Gastrocnemius medialis (tissue), 4 donors: ENCODE measurements around the gene FAM171A1. TPM values are rescaled to one million over a fixed set of nuclear protein-coding genes. Genes with fewer than 3 reads are reported as not detected.

Source experiments
- ATAC-seq, 2 donors: fragments of 150-250 bp; one replicate each; pipeline ENCODE4 v1.9.1; 2016
- DNase-seq, 2 donors: peaks; one replicate each; pipeline ENCODE4 v3.0.0-alpha.2; 2019
- H3K27ac ChIP-seq, 4 donors: fragments of 200-600 bp; sonication (generic); 1 replicate in 1 of 4; 2 replicates in 3 of 4; pipeline ENCODE4 v1.5.1; 2016 to 2018; ENCODE audit warnings: mild to moderate bottlenecking in 2 of 4, moderate library complexity in 1 of 4
- H3K27me3 ChIP-seq, 3 donors: fragments of 200-600 bp; sonication (generic) in 2 of 3; 1 replicate in 1 of 3; 2 replicates in 2 of 3; pipeline versions ENCODE4 v1.5.1 to v1.6.0; 2016 to 2019; ENCODE audit warnings: mild to moderate bottlenecking in 1 of 3, moderate library complexity in 1 of 3
- H3K36me3 ChIP-seq, 2 donors: fragments of 200-600 bp; sonication (generic) in 1 of 2; one replicate each; pipeline ENCODE4 v1.5.1; 2017 to 2018
- H3K4me1 ChIP-seq, 2 donors: fragments of 200-600 bp; sonication (generic) in 1 of 2; one replicate each; pipeline ENCODE4 v1.5.1; 2016 to 2017; ENCODE audit warnings: mild to moderate bottlenecking in 2 of 2
- H3K4me3 ChIP-seq, 4 donors: fragments of 200-600 bp; sonication (generic) in 3 of 4; 1 replicate in 1 of 4; 2 replicates in 3 of 4; pipeline ENCODE4 v1.5.1; 2016 to 2019; ENCODE audit warnings: mild to moderate bottlenecking in 2 of 4
- H3K9me3 ChIP-seq, 3 donors: fragments of 200-600 bp; sonication (generic) in 2 of 3; 1 replicate in 1 of 3; 2 replicates in 2 of 3; pipeline ENCODE4 v1.5.1; 2016 to 2019
- CTCF ChIP-seq, 5 experiments: fragments of 450-650 bp in 3 of 5; fragments of 200-600 bp in 2 of 5; sonication (generic) in 2 of 5; IDR thresholded peaks in 4 of 5; conservative IDR thresholded peaks in 1 of 5; 1 replicate in 4 of 5; 2 replicates in 1 of 5; pipeline ENCODE4 v1.5.1; 2016 to 2019; ENCODE audit warnings: antibody characterized with exemption in 5 of 5, mild to moderate bottlenecking in 3 of 5, moderate library complexity in 3 of 5
- POLR2A ChIP-seq, 2 donors: fragments of 450-650 bp; IDR thresholded peaks; one replicate each; pipeline ENCODE4 v1.6.1; 2017; ENCODE audit warnings: antibody characterized with exemption in 2 of 2, mild to moderate bottlenecking in 2 of 2, moderate library complexity in 2 of 2
- in situ Hi-C, 4 donors: fragments of 200-750 bp; cut with MboI; loops; one replicate each; pipeline versions ENCODE4 v1.15.0 to v1.8.0; 2017; ENCODE audit warnings: low sequenced_read_pairs in 4 of 4
- intact Hi-C: fragments of 100-400 bp; cut with DNase I; formaldehyde crosslinking; loops from one replicate; pipeline ENCODE4 v1.15.1; 2023; ENCODE audit warnings: low total_unique reads
- total RNA-seq, 4 donors: library from RNA; depleted of rRNA; stranded (reverse); fragments of >200 nt; gene quantifications; one replicate each; pipeline versions ENCODE4 v1.1.0 to v1.2.3, GENCODE V29; 2016

The FAM171A1 gene
- total RNA-seq, 4 donors from 2014 or later: 2.1 to 5.6 (median 4.3) TPM

GRCh38 chr10:15238555-15239335 is 132.3 kb downstream of the FAM171A1 start:
- H3K27ac ChIP-seq: no peak overlapping the region

GRCh38 chr10:15237351-15237750 is 133.7 kb downstream of the FAM171A1 start:
- H3K27ac ChIP-seq: no peak overlapping the region
- no peak overlapping the region for H3K4me3 ChIP-seq
- intact Hi-C loops: no loop called here
- in situ Hi-C loops: no loop called here
- TF ChIP-seq CTCF (IDR thresholded peaks at IDR 0.05 in 4 of 5, conservative IDR thresholded peaks at IDR 0.05 in 1 of 5) (no peak), POLR2A (IDR thresholded peaks at IDR 0.05) (no peak)
- no peaks in the 10 kb centered on the region for H3K9me3 ChIP-seq
- ATAC-seq (no peak), DNase-seq (no peak)
- no peaks in the 10 kb centered on the region for H3K36me3 ChIP-seq
- H3K4me1 ChIP-seq: no peaks in the 10 kb centered on the region
- H3K27me3 ChIP-seq: no peaks in the 10 kb centered on the region

More at GRCh38 chr10:15238555-15239335, 132.3 kb downstream of the FAM171A1 start:
- H3K4me3 ChIP-seq: no peak overlapping the region
- in situ Hi-C loops: no loop called here
- no peaks in the 10 kb centered on the region for H3K36me3 ChIP-seq
- no peaks in the 10 kb centered on the region for H3K9me3 ChIP-seq
- intact Hi-C loops: no loop called here
- ATAC-seq (no peak), DNase-seq (no peak)
- no peaks in the 10 kb centered on the region for H3K4me1 ChIP-seq
- TF ChIP-seq CTCF (IDR thresholded peaks at IDR 0.05 in 4 of 5, conservative IDR thresholded peaks at IDR 0.05 in 1 of 5): no peak
- TF ChIP-seq POLR2A (IDR thresholded peaks at IDR 0.05): no peak
- no peaks in the 10 kb centered on the region for H3K27me3 ChIP-seq

GRCh38 chr10:15236340-15236739 is 134.7 kb downstream of the FAM171A1 start:
- in situ Hi-C loops (no loop called here), intact Hi-C loops (no loop called here)
- TF ChIP-seq POLR2A (IDR thresholded peaks at IDR 0.05) (no peak), CTCF (IDR thresholded peaks at IDR 0.05 in 4 of 5, conservative IDR thresholded peaks at IDR 0.05 in 1 of 5) (no peak)
- no peaks in the 10 kb centered on the region for H3K36me3 ChIP-seq
- H3K27ac ChIP-seq: no peak overlapping the region
- H3K9me3 ChIP-seq: no peaks in the 10 kb centered on the region
- no peaks in the 10 kb centered on the region for H3K4me1 ChIP-seq
- no peak for ATAC-seq
- no peak for DNase-seq
- no peak overlapping the region for H3K4me3 ChIP-seq
- no peaks in the 10 kb centered on the region for H3K27me3 ChIP-seq

GRCh38 chr10:15232279-15232678 is 138.8 kb downstream of the FAM171A1 start:
- no peak for DNase-seq
- H3K9me3 ChIP-seq: no peaks in the 10 kb centered on the region
- TF ChIP-seq POLR2A (IDR thresholded peaks at IDR 0.05): no peak
- intact Hi-C loops: no loop called here
- no peak overlapping the region for H3K4me3 ChIP-seq
- no peak overlapping the region for H3K27ac ChIP-seq
- H3K36me3 ChIP-seq: no peaks in the 10 kb centered on the region
- in situ Hi-C loops: no loop called here
- ATAC-seq: no peak
- no peaks in the 10 kb centered on the region for H3K27me3 ChIP-seq
- H3K4me1 ChIP-seq: no peaks in the 10 kb centered on the region

GRCh38 chr10:15231426-15231825 is 139.7 kb downstream of the FAM171A1 start:
- in situ Hi-C loops (no loop called here), intact Hi-C loops (no loop called here)
- Histone ChIP-seq H3K4me3 (no peak overlapping the region), H3K9me3 (no peaks in the 10 kb centered on the region), H3K4me1 (no peaks in the 10 kb centered on the region), H3K27me3 (no peaks in the 10 kb centered on the region), H3K36me3 (no peaks in the 10 kb centered on the region), H3K27ac (no peak overlapping the region)
- ATAC-seq (no peak), DNase-seq (no peak)
- TF ChIP-seq CTCF (IDR thresholded peaks at IDR 0.05 in 4 of 5, conservative IDR thresholded peaks at IDR 0.05 in 1 of 5): no peak
- TF ChIP-seq POLR2A (IDR thresholded peaks at IDR 0.05): no peak
